HG02840 (cell line): ENCODE measurements around the gene C5orf58.

Experiments
- ATAC-seq: cut with Tn5 transposase; IDR thresholded peaks from one replicate; pipeline ENCODE4 v1.9.1; 2021; ENCODE audit warnings: mild to moderate bottlenecking, moderate library complexity, moderate number of reproducible peaks; ENCODE audit not compliant: unreplicated experiment, low FRiP score

Gene C5orf58

GRCh38 chr5:170278611-170279458 lies 46.0 kb downstream of the C5orf58 start:
- peak; percentile 84 for ATAC-seq

- no peak for ATAC-seq
These were observed 46.7 kb downstream of the C5orf58 start for GRCh38 chr5:170279459-170279817.

GRCh38 chr5:170280011-170280493 lies 47.3 kb downstream of the C5orf58 start:
- no peak for ATAC-seq

GRCh38 chr5:170283296-170283695 lies 50.5 kb downstream of the C5orf58 start:
- no peak for ATAC-seq

GRCh38 chr5:170284231-170284630 lies 51.4 kb downstream of the C5orf58 start:
- ATAC-seq, result no peak

GRCh38 chr5:170285181-170285580 lies 52.4 kb downstream of the C5orf58 start:
- no peak for ATAC-seq

- ATAC-seq, result no peak
These were observed 53.7 kb downstream of the C5orf58 start for GRCh38 chr5:170286386-170286925.

GRCh38 chr5:170287532-170287931 lies 54.7 kb downstream of the C5orf58 start:
- no peak for ATAC-seq

- no peak for ATAC-seq
These were observed 55.4 kb downstream of the C5orf58 start for GRCh38 chr5:170288151-170288550.

GRCh38 chr5:170288551-170288950 lies 55.8 kb downstream of the C5orf58 start:
- ATAC-seq, result no peak

- ATAC-seq, result no peak
These were observed 56.3 kb downstream of the C5orf58 start for GRCh38 chr5:170289121-170289520.

GRCh38 chr5:170289764-170290163 lies 57.0 kb downstream of the C5orf58 start:
- ATAC-seq, result no peak

GRCh38 chr5:170290498-170290897 lies 57.7 kb downstream of the C5orf58 start:
- ATAC-seq, result no peak

GRCh38 chr5:170292179-170293104 lies 59.7 kb downstream of the C5orf58 start:
- no peak for ATAC-seq

GRCh38 chr5:170293273-170293672 lies 60.5 kb downstream of the C5orf58 start:
- ATAC-seq, result peak; percentile 61

- no peak for ATAC-seq
These were observed 61.3 kb downstream of the C5orf58 start for GRCh38 chr5:170294057-170294456.

GRCh38 chr5:170294556-170294955 lies 61.8 kb downstream of the C5orf58 start:
- ATAC-seq, result no peak
